Fibroblast of lung (primary cell): Measurements from ENCODE around the gene RAN. TPM values are rescaled to one million over a fixed set of nuclear protein-coding genes. Genes with fewer than 3 reads are reported as not detected.

ENCODE experiments used
- DNase-seq, 2 donors: peaks; one replicate each; pipeline versions ENCODE4 v3.0.0 to v3.0.0-alpha.2; 2010; ENCODE audit warnings: low read depth in 2 of 2
- H2AFZ ChIP-seq: 2 replicates; pipeline ENCODE4 v1.5.1; 2012; ENCODE audit warnings: low read length, control low read depth, inconsistent platforms
- H3K27ac ChIP-seq: 2 replicates; pipeline ENCODE4 v1.5.1; 2011; ENCODE audit warnings: low read length, control low read depth; ENCODE audit not compliant: insufficient read depth
- H3K27me3 ChIP-seq: 2 replicates; pipeline ENCODE4 v1.5.1; 2011; ENCODE audit warnings: mild to moderate bottlenecking, low read length; ENCODE audit not compliant: control insufficient read depth, insufficient read depth
- H3K36me3 ChIP-seq: 2 replicates; pipeline ENCODE4 v1.5.1; 2011; ENCODE audit warnings: low read length; ENCODE audit not compliant: control insufficient read depth, insufficient read depth
- H3K4me1 ChIP-seq: 2 replicates; pipeline ENCODE4 v1.5.1; 2011; ENCODE audit warnings: low read length; ENCODE audit not compliant: control insufficient read depth, insufficient read depth; ENCODE audit errors: extremely low read depth
- H3K4me2 ChIP-seq: 2 replicates; pipeline ENCODE4 v1.5.1; 2011; ENCODE audit warnings: low read length, control low read depth; ENCODE audit not compliant: insufficient read depth; ENCODE audit errors: extremely low read depth
- H3K4me3 ChIP-seq, 4 experiments: fragments of 200-600 bp in 1 of 4; sonication (generic) in 1 of 4; replicated peaks in 1 of 4; 2 replicates each; pipeline ENCODE4 v1.5.1; 2011 to 2016; ENCODE audit warnings: low read length in 4 of 4, low read depth in 3 of 4, mild to moderate bottlenecking in 3 of 4, control low read depth in 2 of 4, inconsistent platforms in 1 of 4, mixed read lengths in 1 of 4; ENCODE audit not compliant: insufficient read depth in 1 of 4; ENCODE audit errors: control extremely low read depth in 1 of 4
- H3K79me2 ChIP-seq: 2 replicates; pipeline ENCODE4 v1.5.1; 2012; ENCODE audit warnings: mild to moderate bottlenecking, low read length, inconsistent platforms; ENCODE audit not compliant: control insufficient read depth, insufficient read depth
- H3K9ac ChIP-seq: 2 replicates; pipeline ENCODE4 v1.5.1; 2011; ENCODE audit warnings: mild to moderate bottlenecking, low read length, control low read depth; ENCODE audit not compliant: insufficient read depth
- H3K9me3 ChIP-seq: 2 replicates; pipeline ENCODE4 v1.5.1; 2012; ENCODE audit warnings: low read depth, low read length; ENCODE audit not compliant: control insufficient read depth, insufficient read depth
- H4K20me1 ChIP-seq: 2 replicates; pipeline ENCODE4 v1.5.1; 2011; ENCODE audit warnings: low read length; ENCODE audit not compliant: control insufficient read depth, insufficient read depth; ENCODE audit errors: extremely low read depth
- CTCF ChIP-seq, 2 donors: IDR thresholded peaks in 1 of 2; conservative IDR thresholded peaks in 1 of 2; 1 replicate in 1 of 2; 2 replicates in 1 of 2; pipeline ENCODE4 v1.5.1; 2011 to 2012; ENCODE audit warnings: low read length in 2 of 2, control low read depth in 1 of 2, inconsistent platforms in 1 of 2, low read depth in 1 of 2, mild to moderate bottlenecking in 1 of 2
- EZH2 ChIP-seq: IDR thresholded peaks from 2 replicates; pipeline ENCODE4 v1.5.1; 2012; ENCODE audit warnings: low read length, control low read depth, mild to moderate bottlenecking; ENCODE audit errors: missing control alignments
- polyA plus RNA-seq, 2 donors: library from polyadenylated mRNA; depleted of rRNA in 1 of 2; stranded (reverse) in 1 of 2; unstranded in 1 of 2; fragments of >200 nt; gene quantifications; 2 replicates each; pipeline ENCODE4 v1.2.1, GENCODE V29; 2011 to 2012; ENCODE audit warnings: missing spikeins in 1 of 2
- total RNA-seq: library from RNA; depleted of rRNA; stranded (reverse); fragments of >200 nt; gene quantifications from 2 replicates; pipeline ENCODE4 v1.2.1, GENCODE V29; 2014

Gene RAN
- total and polyA plus RNA-seq, 2 donors (not counting 1 experiment from before 2014, with no cell fraction given) = 409 to 1,342 TPM

GRCh38 chr12:130924966-130925665 lies 53.2 kb downstream of the RAN start:
- H4K20me1 ChIP-seq = no peaks in the 10 kb centered on the region
- no peak for TF ChIP-seq EZH2
- TF ChIP-seq CTCF (conservative IDR thresholded peaks at IDR 0.05 in 1 of 2, IDR thresholded peaks at IDR 0.05 in 1 of 2; ENCODE audit: low read depth in 1 of 2, low read length in 2 of 2) = no peak
- no peaks in the 10 kb centered on the region for H3K79me2 ChIP-seq
- H3K27me3 ChIP-seq = no peaks in the 10 kb centered on the region
- no peak overlapping the region for H3K4me2 ChIP-seq
- H3K36me3 ChIP-seq = no peaks in the 10 kb centered on the region
- peaks cover 4% of the 10 kb centered on the region for H3K4me1 ChIP-seq
- peak in 1 of 2 donors; percentile 43 for DNase-seq
- H3K9ac ChIP-seq = no peak overlapping the region
- H3K9me3 ChIP-seq = no peaks in the 10 kb centered on the region
- no peak overlapping the region for H3K4me3 ChIP-seq
- H2AFZ ChIP-seq = no peak overlapping the region
- H3K27ac ChIP-seq = no peak overlapping the region

- no peaks in the 10 kb centered on the region for H4K20me1 ChIP-seq
- H3K36me3 ChIP-seq = no peaks in the 10 kb centered on the region
- peak in 1 of 2 donors; percentile 74 for DNase-seq
- no peak overlapping the region for H3K4me3 ChIP-seq
- TF ChIP-seq CTCF (conservative IDR thresholded peaks at IDR 0.05 in 1 of 2, IDR thresholded peaks at IDR 0.05 in 1 of 2; ENCODE audit: low read depth in 1 of 2, low read length in 2 of 2) (no peak), EZH2 (no peak)
- H3K27ac ChIP-seq = no peak overlapping the region
- H3K27me3 ChIP-seq = no peaks in the 10 kb centered on the region
- H3K9me3 ChIP-seq = no peaks in the 10 kb centered on the region
- H3K4me2 ChIP-seq = no peak overlapping the region
- no peaks in the 10 kb centered on the region for H3K79me2 ChIP-seq
- H3K9ac ChIP-seq = no peak overlapping the region
- H3K4me1 ChIP-seq = peaks cover 4% of the 10 kb centered on the region
- no peak overlapping the region for H2AFZ ChIP-seq
Observed at GRCh38 chr12:130925666-130926015, 53.8 kb downstream of the RAN start.

Other genes with a start within 250 kb of the RAN start
- gene RIMBP2, start 155.8 kb upstream of the RAN start, total RNA-seq = under 0.01 and 0.17 TPM in 2 replicates
- not detected in 2 replicates for gene RIMBP2, start 155.8 kb upstream of the RAN start, polyA plus RNA-seq
- gene STX2, start 32.8 kb upstream of the RAN start, total RNA-seq = 35.2 and 40.6 TPM in 2 replicates
- 62.2 and 87.8 TPM in 2 replicates for gene STX2, start 32.8 kb upstream of the RAN start, polyA plus RNA-seq
- gene ADGRD1, start 81.8 kb downstream of the RAN start, total RNA-seq = 7.3 and 13.4 TPM in 2 replicates
- 6.9 and 11.6 TPM in 2 replicates for gene ADGRD1, start 81.8 kb downstream of the RAN start, polyA plus RNA-seq